Stimulated activated CD4-positive, alpha-beta T cell treated with anti-CD3 and anti-CD28 coated beads, Interleukin-15, amount 100 ng/mL, for 1 hour (primary cell): ENCODE data around the gene NEK11.
"Not testable (repeated sequence)": the region's sequence is repeated elsewhere in the genome, so short reads cannot be mapped to it uniquely, and the experiment has no call there.

Experiments
- DNase-seq, 2 donors: peaks; one replicate each; pipeline ENCODE4 v3.0.0-alpha.2; 2020; ENCODE audit warnings: low read depth in 1 of 2, low spot score in 1 of 2

Gene NEK11

DNA sequence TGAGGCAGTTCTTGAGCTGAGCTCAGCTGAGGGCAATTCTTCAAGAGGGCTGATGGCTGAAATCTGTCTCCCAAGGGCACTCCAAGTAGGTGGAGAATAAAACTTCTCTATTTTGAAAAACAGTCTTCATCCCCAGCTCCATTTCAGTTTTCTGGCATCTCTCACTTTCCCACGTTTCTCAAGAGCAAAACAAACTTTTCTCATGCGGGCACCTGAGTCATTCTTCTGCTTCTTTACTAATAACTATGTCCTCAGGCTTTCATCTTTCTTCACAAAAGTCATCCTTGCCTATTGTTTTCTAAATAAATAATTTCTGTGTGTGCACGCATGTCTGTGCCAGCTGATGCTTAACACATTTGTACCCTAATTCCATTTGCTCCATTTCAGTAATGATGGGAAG is 258.8 kb downstream of the NEK11 start:
- no peak for DNase-seq

DNA sequence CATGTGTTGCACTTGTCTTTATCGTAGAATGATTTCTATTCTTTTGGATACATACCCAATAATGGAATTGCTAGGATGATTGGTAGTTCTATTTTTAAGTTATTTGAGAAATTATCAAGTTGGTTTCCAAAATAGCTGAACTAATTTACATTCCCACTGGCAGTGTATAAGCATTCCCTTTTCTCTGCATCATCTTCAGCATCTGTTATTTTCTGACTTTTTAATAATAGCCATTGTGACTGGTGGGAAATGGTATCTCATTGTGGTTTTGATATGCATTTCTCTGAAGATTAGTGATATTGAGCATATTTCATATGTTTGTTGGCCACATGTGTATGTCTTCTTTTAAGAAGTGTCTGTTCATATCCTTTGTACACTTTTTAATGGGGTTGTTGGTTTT is 273.2 kb downstream of the NEK11 start:
- no peak for DNase-seq

DNA sequence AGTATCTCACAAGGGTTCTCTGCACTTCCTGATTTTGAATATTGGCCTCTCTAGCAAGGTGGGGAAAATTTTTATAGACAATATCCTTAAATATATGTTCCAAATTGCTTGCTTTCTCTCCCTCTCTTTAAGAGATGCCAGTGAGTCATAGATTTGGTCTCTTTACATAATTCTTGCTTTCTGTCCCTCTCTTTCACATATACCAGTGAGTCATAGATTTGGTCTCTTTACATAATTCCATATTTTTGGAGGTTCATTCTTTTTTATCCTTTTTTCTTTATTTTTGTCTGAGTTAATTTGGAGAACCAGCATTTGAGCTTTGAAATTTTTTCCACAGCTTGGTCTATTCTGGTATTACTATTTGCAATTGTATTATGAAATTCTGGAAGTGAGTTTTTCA is 277.2 kb downstream of the NEK11 start:
- no peak for DNase-seq

DNA sequence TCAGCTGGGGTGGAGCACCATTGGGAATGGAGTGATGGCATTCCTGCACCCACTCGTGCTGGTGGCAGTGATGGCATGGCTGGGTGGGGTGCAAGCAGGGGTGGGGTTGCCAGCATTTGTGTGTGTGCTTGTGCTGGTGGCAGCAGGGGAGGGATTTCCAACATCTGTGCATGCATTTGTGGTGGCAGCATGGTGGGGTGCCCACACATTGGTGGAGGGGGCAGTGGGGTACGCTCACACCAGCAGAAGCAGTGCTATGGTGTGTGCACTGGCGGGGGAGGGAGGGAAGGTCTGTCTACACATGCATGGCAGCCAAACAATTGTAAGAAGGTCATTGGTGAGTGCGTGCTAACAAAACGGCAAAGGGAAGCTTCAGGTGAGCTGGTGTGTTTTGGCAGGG is 278.2 kb downstream of the NEK11 start:
- DNase-seq: no peak

DNA sequence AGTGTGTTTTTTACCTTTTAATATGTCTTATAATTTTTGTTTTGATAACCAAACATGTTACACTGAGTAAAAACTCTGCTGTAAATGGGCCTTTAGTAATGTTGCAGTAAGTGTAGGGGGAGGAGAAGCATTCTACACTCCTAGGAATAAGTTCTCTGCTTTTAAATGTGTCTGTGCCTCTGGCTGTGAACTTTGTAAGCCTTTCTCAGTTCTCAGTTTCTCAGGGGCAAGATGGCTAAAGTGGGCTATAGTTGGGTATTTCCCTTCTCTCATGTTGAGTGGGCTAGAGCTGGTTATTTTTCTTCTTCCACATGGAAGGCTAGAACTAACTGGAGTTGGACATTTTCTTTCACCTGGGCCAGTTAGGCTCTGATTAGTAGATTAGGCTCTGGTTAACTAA is 279.6 kb downstream of the NEK11 start:
- DNase-seq: no peak

DNA sequence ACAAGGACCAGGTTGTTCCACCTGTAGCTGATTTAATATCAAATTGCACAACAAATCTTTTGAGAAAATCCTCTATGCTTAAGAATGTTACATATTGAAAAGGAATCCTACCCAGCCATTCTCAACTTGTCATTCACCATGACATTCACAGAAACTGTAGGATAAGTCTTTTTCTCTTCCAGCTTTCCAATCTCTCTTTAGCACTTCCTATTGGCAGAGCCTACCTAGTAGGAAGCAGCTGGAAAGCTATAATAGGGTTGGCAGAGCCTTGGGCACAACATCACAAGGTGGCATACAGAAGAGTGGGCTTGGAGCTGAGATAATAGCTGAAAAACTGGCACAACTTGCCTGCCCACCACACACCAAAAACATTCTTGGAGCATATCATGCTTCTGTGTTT is 287.6 kb downstream of the NEK11 start:
- no peak for DNase-seq

DNA sequence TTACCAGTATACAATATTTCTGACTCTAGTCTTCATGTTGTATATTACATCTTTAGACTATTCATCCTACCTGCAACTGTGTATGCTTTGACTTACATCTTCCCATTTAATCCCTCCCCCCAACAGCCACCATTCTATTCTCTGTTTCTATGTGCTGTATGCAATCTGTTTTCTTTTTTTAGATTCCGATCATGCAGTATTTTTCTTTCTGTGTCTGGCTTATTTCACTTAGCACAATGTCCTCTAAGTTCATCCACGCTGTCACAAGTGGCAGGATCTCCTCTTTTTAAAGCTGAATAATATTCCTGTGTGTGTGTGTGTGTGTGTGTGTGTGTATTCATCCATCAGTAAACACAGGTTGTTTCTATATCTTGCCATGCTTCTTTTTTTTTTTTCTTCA is 288.5 kb downstream of the NEK11 start:
- no peak for DNase-seq

DNA sequence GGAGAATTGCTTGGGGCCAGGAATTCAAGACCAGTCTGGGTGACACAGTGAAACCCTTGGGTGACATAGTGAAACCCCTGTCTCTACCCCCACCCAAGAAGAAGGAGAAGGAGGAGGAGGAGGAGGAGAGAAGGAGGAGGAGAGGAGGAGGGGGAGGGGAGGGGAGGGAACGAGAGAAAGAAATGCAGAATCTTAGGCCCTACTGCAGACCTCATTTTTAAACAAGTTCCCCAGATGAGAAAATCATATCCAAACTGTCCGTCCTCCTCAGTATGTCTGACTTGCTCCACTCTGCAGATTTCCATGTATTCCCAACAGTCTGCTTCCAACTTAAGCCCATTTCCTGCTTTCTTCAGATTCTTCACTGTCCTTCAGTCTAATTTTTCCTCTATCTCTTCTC is 291.0 kb downstream of the NEK11 start:
- DNase-seq: no peak

DNA sequence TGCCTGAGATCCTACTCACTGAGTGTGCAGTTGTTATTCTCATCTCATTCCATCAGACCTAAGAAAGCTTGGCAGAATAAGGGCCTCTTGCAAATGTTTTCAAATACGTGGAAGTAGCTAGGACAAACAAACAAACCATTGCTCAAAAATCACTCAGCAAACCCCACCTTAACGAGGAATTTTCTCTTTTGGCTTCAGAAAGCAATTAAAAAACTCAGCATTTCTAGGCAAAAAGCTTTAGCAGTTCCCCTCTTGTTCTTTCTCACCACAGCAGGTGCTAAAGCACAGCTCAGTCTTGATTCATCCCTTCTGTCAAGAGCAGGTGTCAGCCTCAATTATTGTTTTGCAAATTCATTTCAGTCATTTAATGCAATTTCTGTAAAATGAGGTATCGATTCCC is 296.3 kb downstream of the NEK11 start:
- DNase-seq: no peak

DNA sequence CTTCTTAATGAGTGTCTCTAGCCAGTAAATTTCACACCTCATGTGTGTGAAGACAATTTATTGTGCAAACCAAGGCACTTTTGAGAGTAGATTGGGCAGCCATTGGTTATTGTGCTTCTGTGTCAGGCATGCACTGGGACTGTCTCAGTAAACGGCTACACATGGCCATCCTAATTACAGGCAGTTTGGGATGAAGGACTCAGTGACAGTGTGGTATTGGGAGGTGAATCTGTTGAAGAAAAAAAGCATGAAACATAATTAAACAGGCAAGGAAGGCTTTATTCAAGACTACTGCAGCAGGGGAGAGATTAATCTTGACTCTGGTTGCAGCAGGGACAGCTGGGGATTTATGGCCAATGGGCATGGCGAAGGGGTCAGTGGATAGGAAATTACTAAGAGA is 297.1 kb downstream of the NEK11 start:
- no peak for DNase-seq

DNA sequence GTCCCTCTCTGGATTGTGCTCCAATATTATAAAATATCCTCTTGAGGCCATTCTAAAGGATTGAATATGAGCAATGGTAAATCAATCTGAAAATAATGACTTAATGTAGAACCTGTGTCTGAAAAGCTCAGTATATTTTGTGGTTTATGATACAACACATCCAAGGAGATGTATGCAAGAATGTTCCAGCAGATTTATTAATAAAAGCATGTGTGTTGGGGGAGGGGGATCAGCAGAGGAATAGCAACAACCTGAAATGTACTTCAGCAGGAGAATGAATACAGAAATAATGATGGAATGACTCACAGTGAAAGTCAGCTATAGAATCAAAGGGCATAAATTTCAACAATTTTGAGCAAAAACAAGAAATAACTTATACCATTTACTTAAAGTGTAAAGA is 298.2 kb downstream of the NEK11 start:
- DNase-seq: no peak

DNA sequence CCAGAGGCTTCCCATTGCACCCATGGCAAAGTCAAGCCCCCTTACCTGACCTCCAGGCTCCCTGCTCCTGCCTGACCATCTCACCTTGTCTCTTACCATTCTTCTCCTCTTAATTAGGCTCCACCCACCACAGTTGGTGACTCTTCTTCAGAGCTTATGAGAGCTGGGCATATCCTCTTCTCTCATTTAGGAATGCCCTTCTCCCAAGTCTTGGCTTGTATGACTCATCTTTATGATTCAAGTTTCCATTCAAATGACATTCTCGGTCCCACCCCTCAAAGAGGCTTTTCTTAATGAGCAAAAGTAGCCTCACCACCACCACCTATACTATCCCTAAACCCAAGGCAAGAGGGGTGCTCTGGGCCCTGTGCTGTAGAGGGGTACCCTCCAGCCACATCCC is 299.6 kb downstream of the NEK11 start:
- DNase-seq: no peak

DNA sequence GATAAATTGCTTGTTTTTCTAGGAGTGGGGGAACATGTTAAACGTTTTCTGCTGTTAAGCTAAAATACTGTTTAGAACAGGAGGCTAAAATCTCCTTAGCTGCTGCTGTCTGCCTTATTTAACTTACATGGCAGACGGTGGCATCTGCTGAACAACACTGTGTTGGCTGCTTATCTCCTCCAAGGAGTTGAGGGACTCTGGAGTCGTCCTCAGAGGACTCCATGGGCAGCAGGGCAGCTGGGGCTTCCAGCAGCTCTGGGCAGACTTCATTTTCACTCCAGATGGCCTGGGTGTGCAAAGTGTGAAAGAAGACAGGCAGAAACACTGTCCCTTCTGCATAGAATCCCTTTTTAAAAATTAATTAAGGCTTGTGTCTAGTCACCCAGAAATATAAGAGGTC is 302.0 kb downstream of the NEK11 start:
- no peak for DNase-seq

DNA sequence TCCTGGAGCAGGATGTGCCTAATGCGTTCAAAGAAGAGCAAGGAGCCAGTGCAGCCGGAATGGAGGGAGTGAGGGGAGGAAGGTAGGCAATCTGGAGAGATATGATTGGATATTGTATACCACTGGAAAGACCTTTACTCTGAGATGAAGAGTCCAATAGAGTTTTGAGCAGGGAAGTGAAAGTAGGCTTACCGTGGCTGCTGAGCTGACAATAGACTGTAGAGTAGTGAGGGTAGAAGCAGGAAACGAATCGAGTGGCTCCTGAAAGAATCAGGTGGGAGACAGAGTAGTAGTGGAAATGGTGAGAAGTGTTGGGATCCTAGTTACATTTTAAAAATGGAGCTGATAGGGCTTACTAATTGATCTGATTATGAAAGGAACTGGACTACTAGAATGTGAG is 303.1 kb downstream of the NEK11 start:
- no peak for DNase-seq

DNA sequence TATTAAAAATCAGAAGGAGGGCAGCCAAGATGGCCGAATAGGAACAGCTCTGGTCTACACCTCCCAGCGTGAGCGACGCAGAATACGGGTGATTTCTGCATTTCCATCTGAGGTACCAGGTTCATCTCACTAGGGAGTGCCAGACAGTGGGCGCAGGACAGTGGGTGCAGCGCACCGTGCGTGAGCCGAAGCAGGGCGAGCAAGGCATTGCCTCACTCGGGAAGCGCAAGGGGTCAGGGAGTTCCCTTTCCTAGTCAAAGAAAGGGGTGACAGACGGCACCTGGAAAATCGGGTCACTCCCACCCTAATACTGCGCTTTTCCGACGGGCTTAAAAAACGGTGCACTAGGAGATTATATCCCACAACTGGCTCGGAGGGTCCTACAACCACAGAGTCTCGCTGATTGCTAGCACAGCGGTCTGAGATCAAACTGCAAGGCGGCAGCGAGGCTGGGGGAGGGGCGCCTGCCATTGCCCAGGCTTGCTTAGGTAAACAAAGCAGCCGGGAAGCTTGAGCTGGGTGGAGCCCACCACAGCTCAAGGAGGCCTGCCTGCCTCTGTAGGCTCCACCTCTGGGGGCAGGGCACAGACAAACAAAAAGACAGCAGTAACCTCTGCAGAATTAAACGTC is 304.9 kb downstream of the NEK11 start:
- DNase-seq: not testable (repeated sequence)

DNA sequence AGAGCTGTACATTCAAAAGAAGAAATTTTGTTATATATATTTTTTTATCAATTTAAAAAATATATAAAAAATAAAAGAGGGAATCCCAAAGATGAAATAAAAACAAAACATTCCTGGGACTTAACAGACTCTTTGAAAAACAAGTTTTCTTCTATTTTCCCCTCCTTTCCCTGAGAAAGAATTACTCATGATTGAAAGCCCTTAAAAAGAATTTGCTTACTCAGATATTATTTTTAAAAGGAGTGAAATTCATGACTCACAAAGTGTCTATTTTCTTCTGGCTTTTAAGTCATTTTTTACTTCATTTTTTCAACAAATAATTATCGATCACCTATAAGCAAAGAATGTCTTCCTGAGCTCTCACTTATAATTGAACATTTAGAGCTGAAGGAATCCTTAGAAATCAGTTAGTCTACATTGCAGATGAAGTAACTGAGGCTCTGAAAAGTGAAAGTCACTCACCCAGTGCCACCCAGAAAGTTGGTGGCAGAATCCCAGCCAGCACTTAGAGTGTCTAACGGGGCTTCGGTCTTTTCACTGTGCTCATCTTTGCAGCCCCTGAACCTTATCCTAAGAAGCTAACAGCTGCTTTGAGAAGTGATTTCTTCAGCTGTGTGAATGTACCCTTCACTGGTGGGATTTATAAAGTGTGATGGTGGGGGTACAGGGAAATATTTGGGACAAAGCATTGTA is 312.4 kb downstream of the NEK11 start:
- no peak for DNase-seq

DNA sequence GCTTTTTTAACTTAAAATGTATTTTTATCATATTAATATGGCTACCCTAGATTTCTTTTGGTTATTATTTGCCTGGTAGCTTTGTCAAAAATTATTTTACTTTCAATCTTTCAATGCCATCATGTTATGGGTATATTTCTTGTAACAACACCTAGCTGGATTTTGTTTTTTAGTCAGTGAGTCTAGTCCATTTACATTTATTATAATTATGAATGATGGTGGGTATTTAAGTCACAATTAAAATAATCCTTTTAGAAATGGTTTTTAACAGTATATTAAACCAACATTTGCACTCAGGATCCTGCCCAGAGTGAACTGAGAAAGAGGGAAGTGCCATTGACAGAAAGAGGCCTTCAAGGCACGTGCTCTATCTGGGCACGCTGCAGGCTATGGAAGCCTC is 315.1 kb downstream of the NEK11 start:
- no peak for DNase-seq

DNA sequence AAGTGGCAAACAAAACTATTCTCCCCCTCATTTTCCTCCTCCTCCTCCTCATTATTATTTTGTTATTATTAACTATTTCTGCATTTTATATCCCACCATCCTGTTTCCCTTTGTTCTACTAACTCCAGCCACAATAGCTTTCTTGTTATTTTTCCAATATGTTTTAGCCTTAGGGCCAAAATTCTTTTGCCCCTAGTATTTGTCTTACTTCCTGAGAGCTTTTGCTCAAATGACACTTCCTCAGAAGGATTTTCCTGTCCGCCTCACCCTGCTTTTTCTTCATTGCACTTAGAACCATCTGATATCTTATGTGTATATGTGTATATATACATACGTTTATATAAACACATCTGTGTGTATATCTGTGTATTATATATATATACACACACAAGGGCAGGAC is 322.2 kb downstream of the NEK11 start:
- no peak for DNase-seq

DNA sequence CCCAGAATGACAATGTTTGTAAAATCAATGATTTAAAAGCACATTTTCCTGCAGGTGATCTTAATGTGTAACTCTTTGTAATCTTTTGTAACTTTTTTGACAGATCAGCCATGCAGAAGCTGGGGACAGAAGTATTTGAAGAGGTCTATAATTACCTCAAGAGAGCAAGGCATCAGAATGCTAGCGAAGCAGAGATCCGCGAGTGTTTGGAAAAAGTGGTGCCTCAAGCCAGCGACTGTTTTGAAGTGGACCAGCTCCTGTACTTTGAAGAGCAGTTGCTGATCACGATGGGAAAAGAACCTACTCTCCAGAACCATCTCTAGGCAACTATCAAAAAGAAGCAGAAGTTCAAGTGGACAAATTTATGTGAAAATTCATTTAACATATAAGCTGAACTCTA is 322.8 kb downstream of the NEK11 start:
- DNase-seq: no peak

DNA sequence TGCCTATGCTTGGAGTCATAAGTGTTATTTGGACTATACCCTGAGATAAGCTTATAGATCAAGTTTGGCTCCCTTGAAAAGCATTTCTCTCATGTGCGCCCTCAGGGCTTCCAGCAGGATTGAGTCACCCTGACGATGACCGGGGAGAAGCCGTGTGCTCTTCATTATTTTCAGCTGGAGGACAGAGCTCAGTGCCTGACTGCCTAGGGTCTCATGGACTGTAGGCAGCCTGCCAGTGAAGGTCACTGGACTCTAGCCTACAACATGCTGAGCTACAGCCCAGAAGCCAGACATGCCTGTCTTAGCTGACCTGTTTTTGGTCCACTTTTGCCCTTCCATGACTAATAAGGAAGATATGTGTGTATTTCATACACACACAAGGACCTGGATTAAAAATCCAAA is 323.3 kb downstream of the NEK11 start:
- no peak for DNase-seq

DNA sequence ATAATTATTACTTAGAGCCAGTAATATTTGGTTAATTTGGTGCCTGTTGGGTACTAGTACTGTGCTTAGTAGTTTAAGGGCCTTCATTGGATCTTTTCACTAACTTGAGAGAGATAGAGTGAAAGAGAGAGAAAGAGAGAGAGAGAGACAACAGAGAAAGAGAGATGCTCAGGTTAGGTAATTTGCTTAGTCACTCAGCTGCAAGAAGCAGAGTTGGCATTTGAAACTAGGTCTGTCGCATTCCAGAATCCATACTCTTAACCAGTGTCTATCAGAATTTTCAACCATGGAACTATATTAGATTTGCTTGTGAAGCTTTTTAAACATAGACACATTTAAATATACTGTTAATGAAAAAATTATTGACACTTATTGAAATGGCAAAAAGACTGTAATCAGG is 323.8 kb downstream of the NEK11 start:
- no peak for DNase-seq

DNA sequence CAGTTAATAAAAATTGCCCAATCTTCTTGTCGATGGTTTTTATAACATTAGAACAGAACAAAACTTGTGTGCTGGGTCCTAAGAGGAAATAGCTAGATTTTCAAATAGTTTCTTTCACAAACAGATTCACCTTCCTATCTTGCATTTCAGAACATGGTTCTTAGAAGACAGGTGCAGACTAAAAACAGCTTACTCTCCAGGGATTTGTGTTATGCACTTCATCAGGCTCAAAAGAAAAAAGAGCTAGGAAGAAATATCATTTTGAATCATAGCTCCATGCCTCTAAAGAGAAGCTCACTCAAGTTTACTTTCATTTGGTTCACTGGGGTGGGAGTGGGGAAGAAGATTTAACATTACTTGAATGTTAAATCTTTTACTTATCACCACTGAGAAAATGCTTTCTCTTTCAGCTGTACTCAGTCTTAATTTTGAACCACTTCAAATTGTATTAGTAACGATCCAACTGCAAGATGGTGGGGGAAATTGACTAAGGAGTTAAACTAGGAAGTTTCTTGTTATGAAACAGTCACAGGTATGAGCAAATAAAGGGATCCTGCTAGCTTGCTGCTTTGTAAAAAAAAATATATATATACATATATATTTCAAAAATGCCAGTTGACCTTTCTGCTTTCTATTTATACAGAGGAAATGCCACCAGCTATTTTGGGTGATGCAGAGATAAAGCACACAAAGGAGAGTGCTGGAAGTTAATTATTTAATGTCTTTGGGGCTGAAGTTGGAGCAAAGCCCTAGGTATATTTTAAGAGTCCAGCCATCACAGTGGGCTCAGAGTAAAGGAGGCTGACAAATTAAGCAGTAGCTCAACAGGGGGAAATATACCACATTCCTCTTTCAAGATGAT is 326.6 kb downstream of the NEK11 start:
- no peak for DNase-seq
